K562 (cell line): ENCODE measurements around the gene VEGFB. TPM values are rescaled to one million over a fixed set of nuclear protein-coding genes. Genes with fewer than 3 reads are reported as not detected.

Experiments used
- BMI1 ChIP-seq: fragments of 150-350 bp; IDR thresholded peaks from 2 replicates; pipeline ENCODE4 v1.6.1; 2014; ENCODE audit warnings: low read length
- CHAMP1 ChIP-seq: fragments of 450-650 bp; IDR thresholded peaks from 2 replicates; pipeline ENCODE4 v1.6.1; 2016; ENCODE audit warnings: mild to moderate bottlenecking
- FOXM1 ChIP-seq, 2 experiments: fragments of 450-650 bp in 1 of 2; sonication (generic) in 1 of 2; formaldehyde crosslinking in 1 of 2; IDR thresholded peaks; 2 replicates each; pipeline versions ENCODE4 v1.6.1 to v1.9.0; 2017 to 2022; ENCODE audit warnings: low read depth in 2 of 2, mild to moderate bottlenecking in 2 of 2, missing genetic modification reagents in 1 of 2, moderate library complexity in 1 of 2
- KLF6 ChIP-seq: fragments of 250-450 bp; sonication (Bioruptor Pico); IDR thresholded peaks from 2 replicates; pipeline ENCODE4 v1.4.0; 2020; ENCODE audit warnings: mild to moderate bottlenecking, moderate library complexity, borderline replicate concordance
- LCOR ChIP-seq: sonication (generic); formaldehyde crosslinking; IDR thresholded peaks from 2 replicates; pipeline ENCODE4 v1.8.0; 2022; ENCODE audit warnings: mild to moderate bottlenecking, missing genetic modification reagents
- NCOA6 ChIP-seq: fragments of 450-650 bp; IDR thresholded peaks from 2 replicates; pipeline ENCODE4 v1.6.1; 2017; ENCODE audit warnings: mild to moderate bottlenecking
- NR2F6 ChIP-seq: fragments of 450-650 bp; formaldehyde crosslinking; IDR thresholded peaks from 2 replicates; pipeline ENCODE4 v1.4.0; 2020; ENCODE audit warnings: mild to moderate bottlenecking
- RBM22 ChIP-seq: fragments of 200-400 bp; formaldehyde crosslinking; IDR thresholded peaks from 2 replicates; pipeline ENCODE4 v1.6.1; 2018; ENCODE audit warnings: low read length, low read depth; ENCODE audit not compliant: poor library complexity, severe bottlenecking
- REST ChIP-seq, 2 experiments: fragments of 450-650 bp; formaldehyde crosslinking in 1 of 2; IDR thresholded peaks; 2 replicates each; pipeline versions ENCODE4 v1.4.0 to v1.6.1; 2014 to 2020; ENCODE audit warnings: mild to moderate bottlenecking in 2 of 2, borderline replicate concordance in 1 of 2, low read depth in 1 of 2
- SMAD4 ChIP-seq: fragments of 250-450 bp; sonication (Bioruptor Pico); conservative IDR thresholded peaks from 2 replicates; pipeline ENCODE4 v1.8.0; 2021; ENCODE audit warnings: inconsistent platforms, mild to moderate bottlenecking, moderate library complexity
- TBL1XR1 ChIP-seq, 2 experiments: IDR thresholded peaks; 2 replicates each; pipeline ENCODE4 v1.6.1; 2012; ENCODE audit warnings: improper control_type of control experiment in 2 of 2, low read length in 2 of 2, mild to moderate bottlenecking in 1 of 2
- THRAP3 ChIP-seq: fragments of 450-650 bp; IDR thresholded peaks from 2 replicates; pipeline ENCODE4 v1.6.1; 2016; ENCODE audit warnings: mild to moderate bottlenecking, inconsistent platforms, borderline replicate concordance
- TOE1 ChIP-seq, 2 experiments: fragments of 450-650 bp in 1 of 2; sonication (generic) in 1 of 2; formaldehyde crosslinking in 1 of 2; IDR thresholded peaks; 2 replicates each; pipeline versions ENCODE4 v1.7.1 to v1.8.0; 2016 to 2022; ENCODE audit warnings: borderline replicate concordance in 2 of 2, mild to moderate bottlenecking in 2 of 2, antibody characterized with exemption in 1 of 2, inconsistent platforms in 1 of 2, low read depth in 1 of 2, missing genetic modification reagents in 1 of 2, moderate library complexity in 1 of 2
- ZFP91 ChIP-seq: sonication (generic); formaldehyde crosslinking; IDR thresholded peaks from 2 replicates; pipeline ENCODE4 v1.8.0; 2022; ENCODE audit warnings: mild to moderate bottlenecking, missing genetic modification reagents
- ZNF282 ChIP-seq: sonication (generic); formaldehyde crosslinking; IDR thresholded peaks from 2 replicates; pipeline ENCODE4 v1.8.1; 2023; ENCODE audit warnings: missing genetic modification reagents
- polyA plus RNA-seq, 8 experiments: library from polyadenylated mRNA; depleted of rRNA in 4 of 8; stranded (reverse) in 5 of 8; unstranded in 3 of 8; fragments of >200 nt; fragmentation: Nextera tagmentation in 2 of 8; fragmentation: Illumina TruSeq in 1 of 8; extraction: Ambion mirVana in 2 of 8; extraction: Trizol in 1 of 8; gene quantifications; 2 replicates each; pipeline versions ENCODE4 v1.2.1 to v1.2.3, GENCODE V29; 2011 to 2014; ENCODE audit warnings: inconsistent platforms in 1 of 8, missing spikeins in 1 of 8
- total RNA-seq, 7 experiments: library from RNA; depleted of rRNA in 6 of 7; stranded (reverse); fragments of >200 nt in 6 of 7; fragmentation: Illumina TruSeq in 2 of 7; extraction: Trizol in 2 of 7; gene quantifications; 2 replicates each; pipeline versions ENCODE4 v1.2.1 to v1.2.3, GENCODE V29; 2011 to 2021; ENCODE audit warnings: low replicate concordance in 1 of 7

VEGFB gene
- total and polyA plus RNA-seq, 9 of the 15 experiments (the other 6 are each of a cell fraction or from before 2014, with no cell fraction given) = 11.0 to 83.4 (median 25.7) TPM

GRCh38 chr11:64185175-64185692, 49.1 kb upstream of the VEGFB start (continued):
- TF ChIP-seq TOE1 (IDR thresholded peaks at IDR 0.05; ENCODE audit: borderline replicate concordance) (peak; percentile 94), TOE1 (CRISPR knock-in tag; IDR thresholded peaks at IDR 0.05; ENCODE audit: borderline replicate concordance, low read depth) (no peak), CHAMP1 (no peak), ZNF282 (CRISPR knock-in tag) (no peak), NR2F6 (CRISPR knock-in tag) (peak; percentile 36; the same call in 1 of the 2 replicates), REST (IDR thresholded peaks at IDR 0.05; ENCODE audit: borderline replicate concordance) (peak; percentile 58), REST (CRISPR knock-in tag; IDR thresholded peaks at IDR 0.05; ENCODE audit: low read depth) (peak; percentile 75), SMAD4 (peak; percentile 73; the same call in 1 of the 2 replicates), THRAP3 (no peak), BMI1 (no peak), KLF6 (peak; percentile 97), TBL1XR1 (IDR thresholded peaks at IDR 0.05; ENCODE audit: low read length in 2 of 2) (no peak), ZFP91 (CRISPR knock-in tag) (peak; percentile 70), RBM22 (peak; percentile 73), FOXM1 (IDR thresholded peaks at IDR 0.05; ENCODE audit: low read depth) (no peak), FOXM1 (CRISPR knock-in tag; IDR thresholded peaks at IDR 0.05; ENCODE audit: low read depth) (no peak), LCOR (CRISPR knock-in tag) (peak; percentile 94), NCOA6 (no peak)
